HFFc6 (cell line): ENCODE results near the gene GYPC. TPM values are rescaled to one million over a fixed set of nuclear protein-coding genes. Genes with fewer than 3 reads are reported as not detected.

Experiments used
- DNase-seq: peaks from one replicate; pipeline ENCODE4 v3.0.0-alpha.2; 2018
- H3K27ac Mint-ChIP-seq: 2 replicates; pipeline ENCODE4 v1.8.0; 2020; ENCODE audit warnings: mild to moderate bottlenecking, mixed read lengths
- H3K27me3 Mint-ChIP-seq: 2 replicates; pipeline ENCODE4 v1.8.0; 2021; ENCODE audit warnings: mild to moderate bottlenecking, moderate library complexity, mixed read lengths; ENCODE audit not compliant: insufficient read depth
- H3K36me3 Mint-ChIP-seq: 2 replicates; pipeline ENCODE4 v1.8.0; 2021; ENCODE audit warnings: low read depth, mixed read lengths
- H3K4me1 Mint-ChIP-seq: 2 replicates; pipeline ENCODE4 v1.8.0; 2020; ENCODE audit warnings: low read depth, mixed read lengths
- H3K4me3 Mint-ChIP-seq: 2 replicates; pipeline ENCODE4 v1.8.0; 2020; ENCODE audit warnings: mild to moderate bottlenecking, moderate library complexity, mixed read lengths
- H3K9me3 Mint-ChIP-seq: 2 replicates; pipeline ENCODE4 v1.8.0; 2020; ENCODE audit warnings: mild to moderate bottlenecking, mixed read lengths
- CTCF ChIP-seq: fragments of 200-600 bp; sonication (generic); IDR thresholded peaks from 2 replicates; pipeline ENCODE4 v1.5.0; 2021; ENCODE audit warnings: antibody characterized with exemption, mild to moderate bottlenecking
- total RNA-seq, 6 experiments: library from RNA; stranded (reverse); fragmentation: NEBNext Ultra II Directional; extraction: Animal tissue kit (Norgen Biotek cat#: 25700); gene quantifications; 2 replicates in 1 of 6; 3 replicates in 5 of 6; pipeline ENCODE4 v1.2.3, GENCODE V29; 2021

GYPC gene
- total RNA-seq, 6 experiments from 2014 or later: 19.4 to 29.6 (median 21.3) TPM

DNA sequence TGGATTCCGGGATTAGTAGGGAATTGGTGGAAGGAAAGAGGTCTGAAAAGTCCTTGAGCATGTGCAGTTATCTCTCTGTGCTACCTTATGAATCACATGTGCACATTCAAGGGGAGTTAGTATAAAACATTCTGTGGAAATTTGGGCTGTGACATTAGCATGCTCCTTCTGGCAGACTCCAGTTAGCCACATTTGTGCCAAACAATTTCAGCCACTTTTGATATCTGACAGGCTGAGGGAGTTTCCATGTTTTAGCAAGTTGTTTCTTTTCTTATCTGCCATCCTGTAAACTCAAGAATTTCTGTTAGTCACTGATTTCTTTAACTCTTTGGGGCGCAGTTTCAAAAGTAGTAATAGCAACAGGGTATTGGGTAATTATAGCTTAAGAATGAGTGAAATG lies 28.3 kb upstream of the GYPC start:
- DNase-seq: no peak
- no peak for TF ChIP-seq CTCF

DNA sequence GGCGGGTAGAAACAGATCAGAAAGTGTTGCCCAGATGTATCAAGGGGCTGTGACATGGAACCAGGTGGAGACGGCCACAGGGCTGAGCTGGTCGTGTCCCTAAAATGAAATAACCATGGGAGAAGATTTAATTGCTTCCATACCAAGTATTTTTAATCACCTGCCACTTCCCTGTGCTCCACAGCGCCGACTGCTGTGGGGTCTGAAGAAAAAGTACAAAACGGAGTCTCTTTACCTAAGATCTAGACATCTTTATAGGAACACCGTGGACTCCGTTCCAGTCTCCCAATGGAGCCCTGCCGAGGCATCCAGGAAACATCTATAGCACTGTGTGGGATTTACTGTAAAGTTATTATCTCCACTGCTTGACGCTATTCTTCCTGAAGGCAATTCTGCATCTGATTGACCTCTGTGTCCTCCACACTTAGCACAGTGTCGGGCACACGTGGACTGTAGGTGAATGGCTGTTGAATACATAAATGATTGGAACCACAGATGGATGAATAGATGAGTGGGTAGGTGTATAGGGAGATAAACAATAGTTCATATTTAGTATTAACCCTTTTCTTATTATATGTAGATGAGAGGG lies 21.6 kb upstream of the GYPC start:
- Mint-ChIP-seq H3K4me1 (no peaks in the 10 kb centered on the region), H3K4me3 (no peak overlapping the region), H3K27me3 (peaks cover 15% of the 10 kb centered on the region), H3K36me3 (no peaks in the 10 kb centered on the region), H3K9me3 (no peaks in the 10 kb centered on the region), H3K27ac (no peak overlapping the region)
- peak; percentile 84 for TF ChIP-seq CTCF
- DNase-seq: no peak

More for the DNA sequence above, 28.3 kb upstream of the GYPC start:
- Mint-ChIP-seq H3K4me1 (no peaks in the 10 kb centered on the region), H3K9me3 (no peaks in the 10 kb centered on the region), H3K27me3 (peaks cover 2% of the 10 kb centered on the region; the same call in 1 of the 2 replicates), H3K27ac (no peak overlapping the region), H3K36me3 (no peaks in the 10 kb centered on the region), H3K4me3 (no peak overlapping the region)

DNA sequence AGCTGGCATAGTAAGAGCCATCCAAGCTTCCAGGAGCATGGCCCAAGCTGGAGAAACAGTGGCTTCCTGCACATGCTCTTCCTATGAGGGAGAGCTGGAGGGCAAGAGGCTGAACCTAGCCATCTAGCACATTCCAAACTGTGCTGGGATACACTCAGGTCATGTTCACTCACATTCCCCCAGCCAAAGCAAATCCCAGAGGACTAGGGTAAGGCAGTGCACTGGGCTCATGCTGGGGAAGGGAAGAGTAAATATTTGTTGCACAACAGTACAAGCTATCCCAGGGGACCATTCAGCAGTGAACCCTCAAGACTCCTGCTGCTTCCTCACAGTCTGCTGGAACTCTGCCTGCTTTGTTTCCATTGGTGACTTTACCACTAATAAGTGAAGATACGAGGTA lies 20.7 kb upstream of the GYPC start:
- Mint-ChIP-seq H3K27me3 (peaks cover 15% of the 10 kb centered on the region), H3K36me3 (no peaks in the 10 kb centered on the region), H3K4me1 (no peaks in the 10 kb centered on the region), H3K9me3 (no peaks in the 10 kb centered on the region), H3K4me3 (no peak overlapping the region), H3K27ac (no peak overlapping the region)
- TF ChIP-seq CTCF: no peak
- no peak for DNase-seq

- Mint-ChIP-seq H3K36me3 (no peaks in the 10 kb centered on the region), H3K9me3 (no peaks in the 10 kb centered on the region), H3K27me3 (peaks cover 15% of the 10 kb centered on the region), H3K4me3 (no peak overlapping the region), H3K27ac (no peak overlapping the region), H3K4me1 (no peaks in the 10 kb centered on the region)
- DNase-seq: no peak
- no peak for TF ChIP-seq CTCF
Measured at GRCh38 chr2:126635736-126636135, 20.2 kb upstream of the GYPC start.

DNA sequence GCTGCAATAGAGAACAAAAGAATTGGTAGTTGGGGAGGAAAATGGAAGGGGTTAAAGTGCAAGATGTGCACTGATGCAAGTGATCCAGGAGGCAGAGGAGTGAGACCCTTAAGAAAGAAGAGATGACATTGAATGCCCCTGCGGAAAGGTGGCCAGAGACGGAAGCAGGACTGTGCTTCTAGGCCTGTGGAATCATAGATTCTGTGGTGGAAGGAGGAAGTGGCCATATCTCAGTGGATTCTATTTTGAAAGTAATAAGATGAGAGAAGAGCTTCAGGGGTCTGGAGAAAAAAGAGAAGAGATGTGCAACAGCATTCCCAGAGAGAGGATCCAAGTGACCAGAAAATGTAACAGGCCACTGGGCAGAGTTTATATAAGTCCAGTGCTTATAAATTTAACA lies 18.6 kb upstream of the GYPC start:
- H3K36me3 Mint-ChIP-seq: no peaks in the 10 kb centered on the region
- H3K4me1 Mint-ChIP-seq: no peaks in the 10 kb centered on the region
- peaks cover 21% of the 10 kb centered on the region for H3K27me3 Mint-ChIP-seq
- no peak overlapping the region for H3K27ac Mint-ChIP-seq
- no peaks in the 10 kb centered on the region for H3K9me3 Mint-ChIP-seq
- DNase-seq: no peak
- TF ChIP-seq CTCF: no peak
- no peak overlapping the region for H3K4me3 Mint-ChIP-seq

DNA sequence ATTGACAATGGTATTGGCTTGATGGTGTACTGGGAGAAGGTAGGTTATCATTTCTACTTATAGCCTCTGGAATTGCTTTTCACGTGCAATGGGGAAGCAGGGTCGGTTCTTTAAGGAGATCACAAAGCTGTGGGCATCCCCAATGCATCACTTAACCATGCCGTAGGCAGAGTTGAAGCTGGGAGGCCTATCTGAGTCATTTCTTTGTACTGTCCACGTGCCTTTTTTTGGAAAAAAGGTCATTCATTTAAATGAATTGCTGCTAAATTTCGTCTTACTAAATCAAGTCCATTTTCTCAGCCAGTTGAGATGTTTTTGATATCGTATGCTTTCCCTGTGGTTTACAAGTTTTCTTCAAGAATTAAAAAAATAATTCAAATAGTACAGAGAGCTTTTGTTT lies 17.2 kb upstream of the GYPC start:
- Mint-ChIP-seq H3K4me3 (no peak overlapping the region), H3K4me1 (no peaks in the 10 kb centered on the region), H3K9me3 (no peaks in the 10 kb centered on the region), H3K27me3 (peaks cover 21% of the 10 kb centered on the region), H3K27ac (no peak overlapping the region), H3K36me3 (no peaks in the 10 kb centered on the region)
- no peak for DNase-seq
- no peak for TF ChIP-seq CTCF
